ENCODE measurements around the gene NT5E. TPM values are rescaled to one million over a fixed set of nuclear protein-coding genes. Genes with fewer than 3 reads are reported as not detected.

Gene NT5E
- total RNA-seq, 1 experiment from 2014 or later, result 0.94 TPM

GRCh38 chr6:85460921-85461797, 11.3 kb downstream of the NT5E start:
- Histone ChIP-seq H3K36me3 (replicated peaks; ENCODE audit: control insufficient read depth, insufficient read depth, low read length) (no peaks in the 10 kb centered on the region), H3K27me3 (ENCODE audit: control insufficient read depth, insufficient read depth, low read length) (no peaks in the 10 kb centered on the region), H3K4me3 (ENCODE audit: insufficient read depth, low read depth, low read length) (no peak overlapping the region)
- no peak for DNase-seq

GRCh38 chr6:85461798-85462170, 11.9 kb downstream of the NT5E start:
- no peaks in the 10 kb centered on the region for H3K36me3 ChIP-seq (replicated peaks; ENCODE audit: control insufficient read depth, insufficient read depth, low read length)
- no peak overlapping the region for H3K4me3 ChIP-seq (ENCODE audit: insufficient read depth, low read depth, low read length)
- H3K27me3 ChIP-seq (ENCODE audit: control insufficient read depth, insufficient read depth, low read length), result no peaks in the 10 kb centered on the region
- no peak for DNase-seq

GRCh38 chr6:85462673-85463072, 12.8 kb downstream of the NT5E start:
- Histone ChIP-seq H3K36me3 (replicated peaks; ENCODE audit: control insufficient read depth, insufficient read depth, low read length) (no peaks in the 10 kb centered on the region), H3K27me3 (ENCODE audit: control insufficient read depth, insufficient read depth, low read length) (no peaks in the 10 kb centered on the region), H3K4me3 (ENCODE audit: insufficient read depth, low read depth, low read length) (no peak overlapping the region)
- DNase-seq, result no peak

GRCh38 chr6:85463621-85464259, 13.9 kb downstream of the NT5E start:
- no peaks in the 10 kb centered on the region for H3K36me3 ChIP-seq (replicated peaks; ENCODE audit: control insufficient read depth, insufficient read depth, low read length)
- no peak for DNase-seq
- H3K4me3 ChIP-seq (ENCODE audit: insufficient read depth, low read depth, low read length), result no peak overlapping the region
- H3K27me3 ChIP-seq (ENCODE audit: control insufficient read depth, insufficient read depth, low read length), result no peaks in the 10 kb centered on the region

- H3K36me3 ChIP-seq (replicated peaks; ENCODE audit: control insufficient read depth, insufficient read depth, low read length), result no peaks in the 10 kb centered on the region
- no peak overlapping the region for H3K4me3 ChIP-seq (ENCODE audit: insufficient read depth, low read depth, low read length)
- no peak for DNase-seq
- no peaks in the 10 kb centered on the region for H3K27me3 ChIP-seq (ENCODE audit: control insufficient read depth, insufficient read depth, low read length)
These were observed 14.4 kb downstream of the NT5E start for GRCh38 chr6:85464260-85464644.

- Histone ChIP-seq H3K27me3 (ENCODE audit: control insufficient read depth, insufficient read depth, low read length) (no peaks in the 10 kb centered on the region), H3K4me3 (ENCODE audit: insufficient read depth, low read depth, low read length) (no peak overlapping the region), H3K36me3 (replicated peaks; ENCODE audit: control insufficient read depth, insufficient read depth, low read length) (no peaks in the 10 kb centered on the region)
- DNase-seq, result no peak
These were observed 14.9 kb downstream of the NT5E start for GRCh38 chr6:85464722-85465150.

- H3K4me3 ChIP-seq (ENCODE audit: insufficient read depth, low read depth, low read length), result no peak overlapping the region
- H3K36me3 ChIP-seq (replicated peaks; ENCODE audit: control insufficient read depth, insufficient read depth, low read length), result no peaks in the 10 kb centered on the region
- no peak for DNase-seq
- H3K27me3 ChIP-seq (ENCODE audit: control insufficient read depth, insufficient read depth, low read length), result no peaks in the 10 kb centered on the region
These were observed 15.9 kb downstream of the NT5E start for GRCh38 chr6:85465762-85466161.

- no peak overlapping the region for H3K4me3 ChIP-seq (ENCODE audit: insufficient read depth, low read depth, low read length)
- no peaks in the 10 kb centered on the region for H3K36me3 ChIP-seq (replicated peaks; ENCODE audit: control insufficient read depth, insufficient read depth, low read length)
- DNase-seq, result no peak
- no peaks in the 10 kb centered on the region for H3K27me3 ChIP-seq (ENCODE audit: control insufficient read depth, insufficient read depth, low read length)
These were observed 18.4 kb downstream of the NT5E start for GRCh38 chr6:85468326-85468725.

GRCh38 chr6:85469276-85470022, 19.6 kb downstream of the NT5E start:
- no peak for DNase-seq
- H3K27me3 ChIP-seq (ENCODE audit: control insufficient read depth, insufficient read depth, low read length), result no peaks in the 10 kb centered on the region
- no peak overlapping the region for H3K4me3 ChIP-seq (ENCODE audit: insufficient read depth, low read depth, low read length)
- H3K36me3 ChIP-seq (replicated peaks; ENCODE audit: control insufficient read depth, insufficient read depth, low read length), result no peaks in the 10 kb centered on the region

GRCh38 chr6:85470023-85470410, 20.1 kb downstream of the NT5E start:
- DNase-seq, result no peak
- Histone ChIP-seq H3K36me3 (replicated peaks; ENCODE audit: control insufficient read depth, insufficient read depth, low read length) (no peaks in the 10 kb centered on the region), H3K4me3 (ENCODE audit: insufficient read depth, low read depth, low read length) (no peak overlapping the region), H3K27me3 (ENCODE audit: control insufficient read depth, insufficient read depth, low read length) (no peaks in the 10 kb centered on the region)

GRCh38 chr6:85472744-85473143, 22.9 kb downstream of the NT5E start:
- Histone ChIP-seq H3K4me3 (ENCODE audit: insufficient read depth, low read depth, low read length) (no peak overlapping the region), H3K27me3 (ENCODE audit: control insufficient read depth, insufficient read depth, low read length) (no peaks in the 10 kb centered on the region), H3K36me3 (replicated peaks; ENCODE audit: control insufficient read depth, insufficient read depth, low read length) (no peaks in the 10 kb centered on the region)
- DNase-seq, result no peak

- DNase-seq, result no peak
- Histone ChIP-seq H3K4me3 (ENCODE audit: insufficient read depth, low read depth, low read length) (no peak overlapping the region), H3K27me3 (ENCODE audit: control insufficient read depth, insufficient read depth, low read length) (no peaks in the 10 kb centered on the region), H3K36me3 (replicated peaks; ENCODE audit: control insufficient read depth, insufficient read depth, low read length) (no peaks in the 10 kb centered on the region)
These were observed 23.9 kb downstream of the NT5E start for GRCh38 chr6:85473748-85474147.

GRCh38 chr6:85476532-85476931, 26.6 kb downstream of the NT5E start:
- no peak overlapping the region for H3K4me3 ChIP-seq (ENCODE audit: insufficient read depth, low read depth, low read length)
- no peaks in the 10 kb centered on the region for H3K27me3 ChIP-seq (ENCODE audit: control insufficient read depth, insufficient read depth, low read length)
- no peak for DNase-seq
- H3K36me3 ChIP-seq (replicated peaks; ENCODE audit: control insufficient read depth, insufficient read depth, low read length), result no peaks in the 10 kb centered on the region

GRCh38 chr6:85479208-85479607, 29.3 kb downstream of the NT5E start:
- Histone ChIP-seq H3K4me3 (ENCODE audit: insufficient read depth, low read depth, low read length) (no peak overlapping the region), H3K36me3 (replicated peaks; ENCODE audit: control insufficient read depth, insufficient read depth, low read length) (no peaks in the 10 kb centered on the region), H3K27me3 (ENCODE audit: control insufficient read depth, insufficient read depth, low read length) (no peaks in the 10 kb centered on the region)
- DNase-seq, result no peak
